ENCODE data around the gene NXNL2.

The NXNL2 gene

GRCh38 chr9:88538311-88539085, 3.5 kb downstream of the NXNL2 start:
- no peak for TF ChIP-seq TCF4 (CRISPR knock-in tag; IDR thresholded peaks at IDR 0.05; ENCODE audit: borderline replicate concordance)
- no peak for TF ChIP-seq ZFP3 (CRISPR knock-in tag; IDR thresholded peaks at IDR 0.05)
- no peak for TF ChIP-seq PPARA (CRISPR knock-in tag; IDR thresholded peaks at IDR 0.05; ENCODE audit: borderline replicate concordance)
- no peak for TF ChIP-seq SNAI2 (CRISPR knock-in tag; IDR thresholded peaks at IDR 0.05)
- no peak for TF ChIP-seq ZNF70 (CRISPR knock-in tag; IDR thresholded peaks at IDR 0.05)
- TF ChIP-seq ZNF565 (CRISPR knock-in tag; conservative IDR thresholded peaks at IDR 0.05; ENCODE audit: low read depth): no peak
- no peak for TF ChIP-seq ARNTL (CRISPR knock-in tag; IDR thresholded peaks at IDR 0.05; ENCODE audit: borderline replicate concordance, low read depth)
- TF ChIP-seq CREB5 (CRISPR knock-in tag; IDR thresholded peaks at IDR 0.05; ENCODE audit: low read depth): no peak
- TF ChIP-seq OSR1 (CRISPR knock-in tag; IDR thresholded peaks at IDR 0.05): no peak
- no peak for TF ChIP-seq TSHZ2 (CRISPR knock-in tag; IDR thresholded peaks at IDR 0.05)
- TF ChIP-seq ISL1 (CRISPR knock-in tag; IDR thresholded peaks at IDR 0.05): no peak
- TF ChIP-seq ZFP30 (CRISPR knock-in tag; IDR thresholded peaks at IDR 0.05): no peak
- no peak for TF ChIP-seq CSDC2 (CRISPR knock-in tag; IDR thresholded peaks at IDR 0.05)
- TF ChIP-seq ZNF8 (CRISPR knock-in tag; IDR thresholded peaks at IDR 0.05): no peak
- no peak for TF ChIP-seq POU6F1 (CRISPR knock-in tag; IDR thresholded peaks at IDR 0.05; ENCODE audit: borderline replicate concordance, low read depth)
- no peak for TF ChIP-seq TOX (CRISPR knock-in tag; IDR thresholded peaks at IDR 0.05; ENCODE audit: borderline replicate concordance)
- TF ChIP-seq ESRRG (CRISPR knock-in tag; IDR thresholded peaks at IDR 0.05): no peak
- ATAC-seq: no peak

GRCh38 chr9:88539246-88539645, 4.3 kb downstream of the NXNL2 start:
- TF ChIP-seq ISL1 (CRISPR knock-in tag; IDR thresholded peaks at IDR 0.05) (no peak), CREB5 (CRISPR knock-in tag; IDR thresholded peaks at IDR 0.05; ENCODE audit: low read depth) (no peak), PPARA (CRISPR knock-in tag; IDR thresholded peaks at IDR 0.05; ENCODE audit: borderline replicate concordance) (no peak), ZFP30 (CRISPR knock-in tag; IDR thresholded peaks at IDR 0.05) (no peak), ESRRG (CRISPR knock-in tag; IDR thresholded peaks at IDR 0.05) (no peak), TCF4 (CRISPR knock-in tag; IDR thresholded peaks at IDR 0.05; ENCODE audit: borderline replicate concordance) (no peak), ZC3H10 (CRISPR knock-in tag; IDR thresholded peaks at IDR 0.05) (no peak), TOX (CRISPR knock-in tag; IDR thresholded peaks at IDR 0.05; ENCODE audit: borderline replicate concordance) (no peak), CSRNP3 (CRISPR knock-in tag; IDR thresholded peaks at IDR 0.05) (no peak), OSR1 (CRISPR knock-in tag; IDR thresholded peaks at IDR 0.05) (no peak), ARNTL (CRISPR knock-in tag; IDR thresholded peaks at IDR 0.05; ENCODE audit: borderline replicate concordance, low read depth) (no peak)
- no peak for ATAC-seq

GRCh38 chr9:88540251-88540763, 5.3 kb downstream of the NXNL2 start:
- ATAC-seq: no peak
- no peak for TF ChIP-seq GLIS3 (CRISPR knock-in tag; IDR thresholded peaks at IDR 0.05)
